Loucy (cell line): ENCODE results near the gene TP73.
"Not testable (repeated sequence)": the region's sequence is repeated elsewhere in the genome, so short reads cannot be mapped to it uniquely, and the experiment has no call there.

Experiments
- H2AFZ ChIP-seq: fragments of 200-600 bp; sonication (generic); 2 replicates; pipeline ENCODE4 v1.6.0; 2016; ENCODE audit warnings: antibody characterized with exemption, mild to moderate bottlenecking, low read length, moderate library complexity
- H3F3A ChIP-seq: fragments of 200-600 bp; 2 replicates; pipeline ENCODE4 v1.6.0; 2016; ENCODE audit warnings: antibody characterized with exemption, low read depth, mild to moderate bottlenecking
- H3K27me3 ChIP-seq: fragments of 200-600 bp; sonication (generic); 2 replicates; pipeline ENCODE4 v1.6.1; 2014; ENCODE audit warnings: low read length, mild to moderate bottlenecking; ENCODE audit not compliant: insufficient read depth, poor library complexity, severe bottlenecking
- H3K36me3 ChIP-seq: fragments of 200-600 bp; sonication (generic); 2 replicates; pipeline ENCODE4 v1.6.1; 2016; ENCODE audit warnings: low read length; ENCODE audit not compliant: insufficient read depth
- H3K4me1 ChIP-seq: fragments of 200-600 bp; sonication (generic); 2 replicates; pipeline ENCODE4 v1.5.1; 2014; ENCODE audit warnings: low read length, mild to moderate bottlenecking; ENCODE audit not compliant: insufficient read depth, poor library complexity, severe bottlenecking
- H3K4me2 ChIP-seq: fragments of 200-600 bp; sonication (generic); 2 replicates; pipeline ENCODE4 v1.6.0; 2014; ENCODE audit warnings: antibody characterized with exemption, low read length, low read depth, mild to moderate bottlenecking; ENCODE audit not compliant: poor library complexity, severe bottlenecking
- H3K4me3 ChIP-seq: fragments of 200-600 bp; sonication (generic); 2 replicates; pipeline ENCODE4 v1.5.1; 2014; ENCODE audit warnings: low read length, mild to moderate bottlenecking, mixed read lengths; ENCODE audit not compliant: poor library complexity, severe bottlenecking
- H3K79me2 ChIP-seq: fragments of 200-600 bp; sonication (generic); 2 replicates; pipeline ENCODE4 v1.6.1; 2014; ENCODE audit warnings: low read length; ENCODE audit not compliant: insufficient read depth
- H3K9ac ChIP-seq: fragments of 200-600 bp; sonication (generic); 2 replicates; pipeline ENCODE4 v1.6.0; 2014; ENCODE audit warnings: mild to moderate bottlenecking, low read depth, low read length, moderate library complexity; ENCODE audit not compliant: poor library complexity, severe bottlenecking
- H3K9me2 ChIP-seq: fragments of 200-600 bp; sonication (generic); replicated peaks from 2 replicates; pipeline ENCODE4 v1.6.1; 2016; ENCODE audit warnings: low read depth, low read length, mixed read lengths
- H3K9me3 ChIP-seq: fragments of 200-600 bp; sonication (generic); 2 replicates; pipeline ENCODE4 v1.6.1; 2014; ENCODE audit warnings: mild to moderate bottlenecking, antibody characterized with exemption, low read length, low read depth; ENCODE audit not compliant: insufficient read depth
- H4K20me1 ChIP-seq: fragments of 200-600 bp; sonication (generic); 2 replicates; pipeline ENCODE4 v1.6.0; 2014; ENCODE audit warnings: antibody characterized with exemption, low read length, mild to moderate bottlenecking; ENCODE audit not compliant: insufficient read depth, poor library complexity, severe bottlenecking
- CTCF ChIP-seq: fragments of 200-600 bp; sonication (generic); conservative IDR thresholded peaks from 2 replicates; pipeline ENCODE4 v1.5.1; 2014; ENCODE audit warnings: mild to moderate bottlenecking, antibody characterized with exemption, low read length
- EZH2phosphoT487 ChIP-seq: fragments of 200-600 bp; IDR thresholded peaks from 2 replicates; pipeline ENCODE4 v1.6.1; 2018; ENCODE audit warnings: antibody characterized with exemption, mild to moderate bottlenecking, moderate library complexity, borderline replicate concordance

Gene TP73

GRCh38 chr1:3746830-3747521 lies 94.7 kb downstream of the TP73 start:
- Histone ChIP-seq H3K9me3 (no peaks in the 10 kb centered on the region), H3K4me2 (no peak overlapping the region), H3K4me1 (no peaks in the 10 kb centered on the region), H3K79me2 (no peaks in the 10 kb centered on the region), H3K9ac (no peak overlapping the region), H3K9me2 (no peaks in the 10 kb centered on the region), H4K20me1 (no peaks in the 10 kb centered on the region), H3K4me3 (no peak overlapping the region), H3K27me3 (no peaks in the 10 kb centered on the region), H3K36me3 (no peaks in the 10 kb centered on the region), H2AFZ (no peak overlapping the region), H3F3A (no peaks in the 10 kb centered on the region)
- TF ChIP-seq EZH2phosphoT487: no peak
- TF ChIP-seq CTCF: no peak

- Histone ChIP-seq H3K4me2 (no peak overlapping the region), H3K4me3 (no peak overlapping the region), H2AFZ (no peak overlapping the region), H3F3A (no peaks in the 10 kb centered on the region), H3K9me2 (no peaks in the 10 kb centered on the region), H3K27me3 (no peaks in the 10 kb centered on the region), H3K36me3 (no peaks in the 10 kb centered on the region), H3K9ac (no peak overlapping the region), H4K20me1 (no peaks in the 10 kb centered on the region), H3K4me1 (no peaks in the 10 kb centered on the region), H3K79me2 (no peaks in the 10 kb centered on the region), H3K9me3 (no peaks in the 10 kb centered on the region)
- TF ChIP-seq EZH2phosphoT487 (no peak), CTCF (no peak)
Measured at GRCh38 chr1:3747522-3747848, 95.2 kb downstream of the TP73 start.

GRCh38 chr1:3747903-3748302 lies 95.6 kb downstream of the TP73 start:
- Histone ChIP-seq H3K4me1 (no peaks in the 10 kb centered on the region), H4K20me1 (no peaks in the 10 kb centered on the region), H2AFZ (no peak overlapping the region), H3F3A (no peaks in the 10 kb centered on the region), H3K9ac (no peak overlapping the region), H3K36me3 (no peaks in the 10 kb centered on the region), H3K4me2 (no peak overlapping the region), H3K9me3 (no peaks in the 10 kb centered on the region), H3K4me3 (no peak overlapping the region), H3K27me3 (no peaks in the 10 kb centered on the region), H3K79me2 (no peaks in the 10 kb centered on the region), H3K9me2 (no peaks in the 10 kb centered on the region)
- TF ChIP-seq CTCF: no peak
- no peak for TF ChIP-seq EZH2phosphoT487

- H3K9me3 ChIP-seq, H3K9ac ChIP-seq, H3F3A ChIP-seq, H3K27me3 ChIP-seq, H2AFZ ChIP-seq, H3K4me3 ChIP-seq, H3K4me1 ChIP-seq, H3K36me3 ChIP-seq, H3K4me2 ChIP-seq, H4K20me1 ChIP-seq, H3K79me2 ChIP-seq, H3K9me2 ChIP-seq: not testable (repeated sequence)
Measured at GRCh38 chr1:3748316-3748900, 96.1 kb downstream of the TP73 start.
